ENCODE measurements around the gene MRPL24.

The MRPL24 gene

DNA sequence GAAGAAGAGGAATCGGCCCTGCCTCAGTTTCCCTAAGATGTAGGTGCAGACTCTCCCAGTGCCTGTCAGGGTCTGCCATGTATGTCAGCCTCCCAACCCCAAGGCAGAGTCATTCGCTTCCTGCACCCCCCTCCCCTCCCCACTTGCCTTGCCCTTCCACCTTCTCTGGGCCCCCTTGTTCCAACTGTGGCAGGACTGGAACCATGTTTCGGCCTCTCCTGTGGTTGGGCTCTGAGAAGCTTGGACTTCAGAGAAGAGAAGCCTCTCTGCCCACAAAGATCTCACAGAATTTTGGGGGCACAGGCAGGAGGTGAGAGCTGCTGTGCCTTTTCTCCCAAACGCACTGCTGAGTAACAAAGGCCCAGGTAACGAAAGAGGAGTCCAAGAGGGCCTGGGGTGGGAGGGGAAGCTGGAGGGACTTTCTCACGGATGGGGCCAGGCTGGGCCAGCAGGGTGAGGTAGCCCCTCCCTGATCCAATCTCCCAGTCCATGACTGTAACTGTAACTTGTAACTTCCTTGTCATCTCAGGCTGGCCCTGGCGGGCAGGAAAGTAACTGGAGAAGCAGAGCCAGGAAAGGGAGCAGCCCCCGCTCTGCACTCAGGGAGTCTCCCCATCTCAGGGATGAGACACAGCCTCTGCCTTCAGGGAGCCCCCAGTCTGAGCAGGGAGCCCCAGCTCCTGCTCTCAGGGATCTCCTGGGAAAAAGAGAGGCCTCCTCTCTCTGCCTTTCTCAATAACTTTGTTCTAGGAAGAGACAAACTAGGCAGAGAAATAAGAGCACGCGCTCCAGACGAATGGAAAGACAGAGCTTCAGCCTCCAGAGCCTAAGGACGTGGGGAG is 46.8 kb downstream of the MRPL24 start:
- H3K4me1 ChIP-seq: peaks cover 51% of the 10 kb centered on the region
- TF ChIP-seq, protein P1, sequence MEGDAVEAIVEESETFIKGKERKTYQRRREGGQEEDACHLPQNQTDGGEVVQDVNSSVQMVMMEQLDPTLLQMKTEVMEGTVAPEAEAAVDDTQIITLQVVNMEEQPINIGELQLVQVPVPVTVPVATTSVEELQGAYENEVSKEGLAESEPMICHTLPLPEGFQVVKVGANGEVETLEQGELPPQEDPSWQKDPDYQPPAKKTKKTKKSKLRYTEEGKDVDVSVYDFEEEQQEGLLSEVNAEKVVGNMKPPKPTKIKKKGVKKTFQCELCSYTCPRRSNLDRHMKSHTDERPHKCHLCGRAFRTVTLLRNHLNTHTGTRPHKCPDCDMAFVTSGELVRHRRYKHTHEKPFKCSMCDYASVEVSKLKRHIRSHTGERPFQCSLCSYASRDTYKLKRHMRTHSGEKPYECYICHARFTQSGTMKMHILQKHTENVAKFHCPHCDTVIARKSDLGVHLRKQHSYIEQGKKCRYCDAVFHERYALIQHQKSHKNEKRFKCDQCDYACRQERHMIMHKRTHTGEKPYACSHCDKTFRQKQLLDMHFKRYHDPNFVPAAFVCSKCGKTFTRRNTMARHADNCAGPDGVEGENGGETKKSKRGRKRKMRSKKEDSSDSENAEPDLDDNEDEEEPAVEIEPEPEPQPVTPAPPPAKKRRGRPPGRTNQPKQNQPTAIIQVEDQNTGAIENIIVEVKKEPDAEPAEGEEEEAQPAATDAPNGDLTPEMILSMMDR (IDR thresholded peaks at IDR 0.05; ENCODE audit: low read depth, low read length): no peak

DNA sequence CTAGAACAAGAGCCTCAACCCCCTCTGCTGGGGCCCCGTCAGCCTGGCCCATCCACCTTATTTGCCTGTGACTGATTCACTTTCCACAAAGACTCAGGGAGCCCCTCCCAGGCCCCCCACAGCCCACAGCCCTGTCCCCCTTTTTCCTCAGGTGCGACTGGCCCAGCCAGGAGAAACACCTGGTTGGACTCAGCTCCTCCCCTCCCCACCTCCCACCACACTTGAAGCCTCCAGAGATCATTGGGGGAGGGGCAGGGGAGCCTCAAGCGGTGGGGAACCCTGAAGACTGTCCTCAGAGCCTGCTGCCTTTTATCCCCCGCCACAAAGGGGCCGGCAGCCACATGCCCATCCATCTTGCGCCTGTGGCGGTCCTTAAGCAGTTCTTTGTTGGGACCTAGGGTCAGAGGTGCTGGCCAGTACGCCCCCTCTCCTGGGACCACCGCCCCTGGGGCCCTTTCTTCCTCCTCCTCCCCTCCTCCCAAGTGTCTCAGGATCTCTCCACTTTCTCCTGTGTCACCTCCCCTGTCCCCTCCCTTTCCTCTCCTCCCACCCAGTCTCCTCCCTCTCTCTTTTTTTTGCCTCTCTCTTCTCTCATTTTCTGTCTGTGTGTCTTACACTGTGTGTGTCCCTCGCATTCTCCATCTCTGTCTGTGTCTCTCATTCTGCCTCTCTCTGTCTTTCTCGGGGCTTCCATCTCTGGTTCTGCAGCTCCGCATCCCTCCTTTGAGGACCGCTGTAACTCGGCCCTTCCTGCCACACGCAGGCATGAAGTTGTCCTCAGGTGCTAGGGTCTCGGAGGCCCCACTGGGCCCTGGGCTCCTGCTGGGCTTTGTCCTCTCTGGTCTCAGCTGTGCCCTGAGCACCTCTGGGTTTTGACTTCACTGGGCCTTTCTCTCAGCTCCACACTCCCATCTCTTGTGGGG is 47.7 kb downstream of the MRPL24 start:
- DNase-seq: peak; percentile 56

More for the DNA sequence above, 46.8 kb downstream of the MRPL24 start:
- Histone ChIP-seq H3K4me3 (ENCODE audit: low read depth, low read length) (no peak overlapping the region), H3K9me3 (no peaks in the 10 kb centered on the region), H3K27me3 (no peaks in the 10 kb centered on the region), H3K36me3 (no peaks in the 10 kb centered on the region)
- no peak for DNase-seq

DNA sequence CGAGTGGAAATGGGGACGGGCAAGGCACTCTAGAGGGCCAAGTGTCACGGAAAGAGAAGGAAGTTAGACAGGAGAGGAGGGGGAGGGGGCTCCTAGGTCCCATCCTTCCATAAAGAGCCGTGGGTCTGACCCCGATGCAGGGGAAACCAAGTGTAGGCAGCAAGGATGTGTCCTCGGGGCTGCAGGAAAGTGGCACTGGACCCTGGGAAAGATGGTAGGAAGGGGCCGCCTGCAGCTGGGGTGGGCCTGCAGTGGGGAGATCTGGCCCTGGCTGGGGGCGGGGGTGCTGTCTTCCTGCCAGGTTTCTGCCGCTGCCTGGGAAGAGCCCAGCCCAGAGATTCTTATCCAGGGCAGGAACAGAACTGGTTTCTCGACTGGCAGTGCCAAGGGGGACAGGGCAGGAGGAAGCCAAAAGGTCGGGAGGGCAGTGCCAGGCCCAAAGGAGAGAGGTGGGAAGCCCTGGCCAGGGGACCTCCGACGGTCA is 48.4 kb downstream of the MRPL24 start:
- Histone ChIP-seq H3K4me3 (ENCODE audit: low read depth, low read length) (no peak overlapping the region), H3K36me3 (no peaks in the 10 kb centered on the region), H3K4me1 (peaks cover 43% of the 10 kb centered on the region), H3K9me3 (no peaks in the 10 kb centered on the region), H3K27me3 (no peaks in the 10 kb centered on the region)
- DNase-seq: peak; percentile 73
- TF ChIP-seq, protein P1 (IDR thresholded peaks at IDR 0.05; ENCODE audit: low read depth, low read length): no peak

More for the DNA sequence above, 47.7 kb downstream of the MRPL24 start:
- peaks cover 50% of the 10 kb centered on the region for H3K4me1 ChIP-seq
- no peak overlapping the region for H3K4me3 ChIP-seq (ENCODE audit: low read depth, low read length)
- TF ChIP-seq, protein P1 (IDR thresholded peaks at IDR 0.05; ENCODE audit: low read depth, low read length): no peak
- no peaks in the 10 kb centered on the region for H3K9me3 ChIP-seq
- H3K36me3 ChIP-seq: no peaks in the 10 kb centered on the region
- H3K27me3 ChIP-seq: no peaks in the 10 kb centered on the region

DNA sequence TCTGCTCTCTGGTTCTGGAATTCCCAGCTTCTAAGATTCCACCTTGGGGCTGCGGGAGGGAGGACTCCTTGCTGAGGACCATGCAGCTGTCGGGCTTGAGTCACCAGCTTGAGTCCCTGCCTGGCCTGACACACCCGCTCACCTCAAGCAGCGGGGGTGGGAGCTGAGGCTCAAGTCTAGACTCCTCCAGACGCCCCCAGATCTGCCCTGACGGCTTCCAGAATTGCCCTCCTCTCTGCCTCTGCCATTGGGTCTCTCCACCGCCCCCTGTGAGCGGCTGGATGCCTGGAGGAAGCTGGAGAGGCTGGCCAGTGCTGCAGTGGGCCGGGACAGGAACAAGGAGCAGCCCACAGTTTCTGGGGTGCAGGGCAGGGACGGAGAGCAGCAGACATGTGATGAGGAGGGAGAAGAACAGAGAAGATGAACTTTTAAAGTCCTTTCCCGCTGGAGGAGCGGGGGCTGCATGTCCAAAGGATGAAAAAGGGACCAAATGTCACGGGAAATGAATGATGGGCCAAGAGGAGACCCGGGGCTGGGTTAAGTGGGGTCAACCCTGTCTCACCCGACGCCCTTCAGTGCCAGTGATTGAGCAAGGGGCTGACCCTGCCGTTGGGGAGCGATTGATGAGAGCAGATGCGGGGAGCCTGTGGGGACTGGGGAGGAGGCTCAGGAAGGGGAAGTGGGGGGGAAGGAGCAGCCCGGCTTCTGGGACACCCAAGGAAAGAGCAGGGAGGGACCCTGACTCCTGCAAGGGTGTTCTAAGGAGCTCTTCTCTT is 49.0 kb downstream of the MRPL24 start:
- Histone ChIP-seq H3K9me3 (no peaks in the 10 kb centered on the region), H3K4me3 (ENCODE audit: low read depth, low read length) (no peak overlapping the region), H3K4me1 (peaks cover 39% of the 10 kb centered on the region), H3K36me3 (no peaks in the 10 kb centered on the region), H3K27me3 (no peaks in the 10 kb centered on the region)
- peak; percentile 49 for DNase-seq
- TF ChIP-seq, protein P1 (IDR thresholded peaks at IDR 0.05; ENCODE audit: low read depth, low read length): peak; percentile 19; the same call in 1 of the 2 replicates

- Histone ChIP-seq H3K4me3 (ENCODE audit: low read depth, low read length) (no peak overlapping the region), H3K27me3 (no peaks in the 10 kb centered on the region), H3K4me1 (peaks cover 36% of the 10 kb centered on the region), H3K9me3 (no peaks in the 10 kb centered on the region), H3K36me3 (no peaks in the 10 kb centered on the region)
- no peak for DNase-seq
- TF ChIP-seq, protein P1 (IDR thresholded peaks at IDR 0.05; ENCODE audit: low read depth, low read length): no peak
Observed at GRCh38 chr1:156691191-156691590, 49.7 kb downstream of the MRPL24 start.
